GM19043 (cell line): ENCODE measurements around the gene C1QTNF8.

Experiments
- ATAC-seq: cut with Tn5 transposase; IDR thresholded peaks from one replicate; pipeline ENCODE4 v1.9.1; 2021; ENCODE audit warnings: low read depth; ENCODE audit not compliant: unreplicated experiment

The C1QTNF8 gene

DNA sequence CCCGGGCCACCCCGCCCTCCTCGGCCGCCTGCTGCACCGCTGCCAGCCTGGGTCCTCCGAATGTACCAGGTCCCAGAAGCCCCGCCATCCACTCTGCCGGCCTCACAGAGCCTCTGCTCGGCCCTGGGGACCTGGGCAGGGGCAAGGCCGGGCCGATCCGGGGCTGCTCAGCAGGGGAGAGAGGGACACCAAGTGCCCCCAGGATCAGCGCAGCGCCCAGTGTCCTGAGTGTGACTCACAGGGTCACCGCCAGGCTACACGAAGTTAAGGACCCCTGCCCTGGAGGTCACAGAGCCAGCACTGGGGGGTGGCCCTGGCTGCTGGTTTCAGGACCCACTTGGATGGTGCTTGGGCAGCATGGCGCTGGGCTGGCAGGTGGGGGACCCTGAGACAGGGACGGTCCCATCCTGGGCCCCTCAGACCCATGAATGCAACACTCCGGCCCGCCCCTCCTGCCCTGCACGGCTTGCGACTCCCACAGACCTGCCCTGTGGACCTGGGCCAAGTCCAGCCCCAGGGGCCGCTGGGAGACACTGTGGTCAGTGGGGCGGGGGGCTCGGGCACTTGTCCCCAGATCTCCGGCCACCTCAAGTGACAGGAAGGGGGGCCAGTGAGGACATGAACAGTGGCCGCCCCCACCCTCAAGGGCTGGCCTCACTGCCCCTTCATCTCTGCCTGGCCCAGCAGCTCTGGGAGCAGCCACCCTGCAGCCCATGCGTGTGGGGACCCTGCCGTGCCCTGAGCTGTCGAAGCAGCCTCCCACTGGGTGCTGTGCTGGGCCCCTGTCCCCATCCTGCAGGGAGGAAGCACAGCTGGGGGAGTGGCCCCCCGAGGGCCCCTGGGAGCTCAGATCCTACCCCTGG is 46.7 kb downstream of the C1QTNF8 start:
- ATAC-seq: no peak

GRCh38 chr16:1048442-1049112 is 47.5 kb downstream of the C1QTNF8 start:
- ATAC-seq: no peak

DNA sequence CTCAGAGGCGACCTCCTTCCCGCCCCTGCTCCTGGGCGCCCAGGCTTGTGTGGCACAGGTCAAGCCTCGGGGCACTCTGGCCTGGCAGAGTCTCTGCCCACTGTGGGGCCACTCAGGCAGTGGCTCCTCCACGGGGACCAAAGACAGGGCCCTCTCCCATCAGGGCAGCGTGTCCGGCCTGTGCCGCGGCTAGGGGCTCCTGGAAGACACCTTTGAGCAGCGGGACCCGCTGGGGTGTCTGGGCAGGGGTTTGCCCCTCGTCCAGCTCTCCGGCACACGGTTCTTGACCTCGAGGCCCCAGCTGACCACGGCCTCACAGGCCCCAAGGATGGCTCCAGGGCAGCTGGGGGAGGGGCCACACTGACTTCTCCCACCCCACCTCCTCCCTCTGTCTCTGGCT is 48.2 kb downstream of the C1QTNF8 start:
- ATAC-seq: no peak

DNA sequence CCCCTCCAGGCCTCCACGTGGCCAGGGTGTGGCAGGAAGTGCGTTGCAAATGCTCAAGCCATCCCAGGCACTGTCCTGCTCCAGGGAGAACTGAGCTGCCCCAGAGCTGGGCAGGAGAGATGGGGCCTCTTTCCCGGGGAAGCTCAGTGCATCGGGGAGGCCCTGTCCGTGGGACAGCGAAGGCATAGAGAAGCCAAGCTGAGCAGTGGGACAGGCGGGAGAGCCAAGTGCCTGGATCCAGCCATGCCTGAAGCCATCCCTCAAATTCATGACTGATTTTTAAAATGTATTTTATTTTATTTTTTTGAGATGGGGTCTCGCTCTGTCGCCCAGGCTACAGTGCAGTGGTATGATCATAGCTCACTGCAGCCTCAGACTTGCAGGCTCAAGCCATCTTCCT is 48.9 kb downstream of the C1QTNF8 start:
- no peak for ATAC-seq

DNA sequence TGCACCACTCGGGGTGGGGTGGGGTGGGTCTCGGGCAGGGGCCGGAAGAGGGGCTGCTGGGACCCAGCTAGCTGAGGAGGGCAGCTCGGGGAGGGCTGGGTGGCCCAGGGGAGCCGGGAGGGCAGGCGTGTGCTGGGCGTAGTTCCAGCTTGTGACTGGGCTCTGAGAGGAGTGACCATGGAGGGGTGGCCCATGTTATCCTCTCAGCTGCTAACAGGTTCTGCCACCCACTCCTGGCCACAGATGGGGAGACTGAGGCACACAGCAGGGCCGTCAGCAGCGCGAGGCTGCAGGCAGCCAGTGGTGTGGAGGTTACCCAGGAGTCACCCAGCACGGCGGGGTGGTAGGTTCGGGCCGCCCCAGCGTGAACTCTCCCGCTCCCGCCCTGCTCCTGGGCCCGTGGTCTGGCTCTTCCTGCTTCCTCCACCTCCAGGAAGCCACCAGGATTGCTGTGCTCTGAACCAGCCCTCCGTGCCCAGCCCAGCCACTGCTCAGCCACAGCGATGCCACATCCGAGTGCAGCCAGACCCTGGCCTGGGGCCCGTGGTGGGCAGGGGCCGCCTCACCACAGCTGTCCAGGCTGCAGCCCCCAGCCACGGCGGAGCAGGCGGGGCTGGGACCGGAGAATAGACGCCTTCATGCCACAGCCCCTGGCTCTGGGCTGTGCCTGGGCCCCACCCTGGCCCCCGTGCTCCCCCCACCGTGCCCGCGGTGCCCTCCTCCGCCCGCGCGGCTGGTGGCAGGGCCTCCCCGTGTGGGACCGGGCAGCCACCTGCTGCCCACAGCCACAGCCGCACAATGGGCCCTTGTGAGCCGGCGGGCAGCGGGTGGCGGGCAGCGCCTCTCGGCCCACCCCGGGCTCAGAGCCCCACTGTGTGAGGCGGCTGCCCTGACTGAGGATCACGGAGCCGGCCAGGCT is 49.8 kb downstream of the C1QTNF8 start:
- ATAC-seq: no peak

GRCh38 chr16:1045310-1045992 is 50.6 kb downstream of the C1QTNF8 start:
- no peak for ATAC-seq

DNA sequence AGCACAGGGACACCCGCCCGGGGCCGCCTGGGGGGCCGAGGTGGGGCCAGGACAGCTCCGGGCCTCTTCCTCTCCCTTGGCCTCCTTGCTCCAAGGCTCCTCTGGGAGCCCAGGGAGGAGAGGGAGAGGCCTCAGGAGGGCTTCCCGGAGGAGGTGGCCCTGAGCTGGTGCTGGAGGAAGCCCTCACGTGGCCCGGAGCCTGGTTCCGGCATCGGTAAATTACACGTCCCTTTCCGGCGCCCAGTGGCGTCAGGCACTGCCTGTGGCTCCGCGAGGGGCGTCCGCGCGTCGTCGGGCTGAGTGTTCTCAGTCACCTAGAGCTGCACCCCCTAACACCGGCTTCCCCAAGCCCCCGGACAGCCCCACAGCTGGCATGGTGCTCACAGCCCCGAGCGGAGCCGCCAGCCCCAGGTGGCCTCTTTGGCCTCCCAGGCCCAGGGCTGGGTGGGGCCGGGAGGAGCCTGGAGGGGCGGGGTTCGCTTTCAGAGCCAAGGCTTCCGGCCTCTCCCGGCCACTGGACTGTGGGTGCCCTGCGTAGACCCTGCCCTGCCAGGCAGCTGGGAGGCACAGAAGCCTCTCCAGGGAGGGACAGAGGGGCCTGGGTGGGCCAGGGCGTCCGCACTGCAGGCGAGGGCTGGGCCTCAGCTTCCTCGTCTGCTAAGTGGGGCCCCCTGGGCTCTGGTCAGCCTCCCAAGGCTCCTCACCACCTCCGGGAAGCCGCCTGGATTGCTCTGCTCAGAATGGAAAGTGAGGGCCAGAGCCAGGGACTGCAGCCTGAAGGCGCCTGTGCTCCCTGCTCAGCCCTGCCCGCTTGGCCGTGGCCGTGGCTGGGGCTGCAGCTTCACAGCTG is 51.4 kb downstream of the C1QTNF8 start:
- no peak for ATAC-seq

DNA sequence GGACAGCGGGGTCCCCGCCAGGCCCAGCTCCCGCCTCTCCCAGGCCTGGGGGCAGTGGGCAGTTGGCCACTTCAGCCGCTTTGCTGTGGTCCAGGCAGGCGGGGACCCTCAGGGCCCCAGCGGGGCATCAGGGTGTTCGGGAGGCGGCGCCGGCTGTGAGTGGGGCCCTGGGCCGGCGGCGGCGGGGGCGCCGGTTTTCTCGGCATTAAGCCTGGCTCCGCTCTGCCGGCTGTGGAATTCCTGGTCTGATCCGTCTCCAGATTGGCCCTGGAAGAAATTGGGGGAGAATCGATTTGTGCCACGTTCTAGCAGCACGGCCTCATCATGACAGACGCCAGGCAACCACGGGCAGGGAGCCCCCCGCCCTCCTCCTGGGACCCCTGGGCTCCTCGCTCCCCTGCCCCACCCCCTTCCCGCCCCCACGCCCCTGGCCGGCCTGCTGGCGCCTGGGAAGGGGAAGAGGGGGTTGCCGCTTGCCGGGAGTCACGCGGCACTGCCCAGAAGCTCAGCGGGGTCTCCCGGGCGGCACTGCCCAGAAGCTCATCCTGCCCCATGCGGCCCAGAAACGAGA is 52.1 kb downstream of the C1QTNF8 start:
- no peak for ATAC-seq

DNA sequence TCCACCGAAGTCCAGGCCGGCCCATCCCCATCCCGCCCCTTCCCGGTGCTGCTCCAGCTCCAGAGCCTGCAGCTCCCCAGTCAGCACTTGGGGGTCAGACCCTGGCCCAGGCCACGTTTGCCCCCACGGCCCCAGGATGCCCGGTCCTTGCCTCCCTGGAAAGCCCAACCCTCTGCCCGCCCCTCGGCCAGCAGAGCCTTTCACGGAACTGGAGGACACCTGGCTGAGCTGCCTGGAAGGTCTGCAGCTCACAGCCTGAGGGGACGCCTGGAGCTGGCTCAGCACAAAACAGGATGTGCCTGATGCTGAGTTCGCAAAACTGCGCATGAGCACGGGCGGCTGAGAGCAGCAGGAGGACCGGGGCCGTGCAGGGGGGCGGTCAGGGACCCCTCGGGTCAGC is 53.2 kb downstream of the C1QTNF8 start:
- no peak for ATAC-seq

- ATAC-seq: no peak
Observed at GRCh38 chr16:1042049-1042744, 53.8 kb downstream of the C1QTNF8 start.

DNA sequence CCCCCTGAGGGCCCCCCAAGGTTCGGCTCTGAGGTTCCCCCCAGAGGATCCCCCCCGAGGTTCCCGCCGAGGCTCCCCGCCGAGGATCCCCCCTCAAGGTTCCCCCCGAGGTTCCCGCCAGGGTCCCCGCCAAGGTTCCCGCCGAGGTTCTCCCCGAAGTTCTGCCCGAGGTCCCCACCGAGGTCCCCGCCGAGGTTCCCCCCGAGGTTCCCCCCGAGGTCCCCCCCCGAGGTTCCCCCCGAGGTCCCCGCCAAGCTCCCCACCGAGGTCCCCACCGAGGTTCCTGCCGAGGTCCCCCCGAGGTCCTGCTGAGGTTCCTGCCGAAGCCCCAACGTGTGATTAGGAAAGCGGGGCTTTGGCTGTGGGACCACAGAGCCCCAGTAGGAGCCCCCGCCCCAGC is 55.7 kb downstream of the C1QTNF8 start:
- no peak for ATAC-seq

DNA sequence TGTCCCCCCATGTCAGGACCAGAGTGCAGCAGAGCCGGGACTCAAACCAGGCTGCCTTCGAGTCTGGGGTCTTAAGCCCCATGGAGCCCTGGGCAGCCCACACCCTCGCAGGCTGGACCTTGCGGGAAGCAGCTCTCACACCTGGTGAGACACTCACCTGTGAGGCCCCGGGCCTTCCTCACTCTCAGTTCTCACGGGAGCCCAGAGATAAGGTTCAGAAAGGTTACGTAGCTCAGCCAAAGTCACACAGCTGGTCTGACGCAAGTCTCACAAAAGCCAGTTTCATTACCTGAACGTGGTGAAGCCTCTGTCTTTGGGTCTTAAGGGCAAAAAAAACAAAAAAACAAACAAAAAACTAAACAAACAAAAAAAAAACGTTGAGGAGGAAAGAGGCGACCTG is 56.3 kb downstream of the C1QTNF8 start:
- no peak for ATAC-seq

GRCh38 chr16:1038932-1039331 is 57.1 kb downstream of the C1QTNF8 start:
- ATAC-seq: no peak
